Measurements from ENCODE around the gene NECTIN1.

Gene NECTIN1

DNA sequence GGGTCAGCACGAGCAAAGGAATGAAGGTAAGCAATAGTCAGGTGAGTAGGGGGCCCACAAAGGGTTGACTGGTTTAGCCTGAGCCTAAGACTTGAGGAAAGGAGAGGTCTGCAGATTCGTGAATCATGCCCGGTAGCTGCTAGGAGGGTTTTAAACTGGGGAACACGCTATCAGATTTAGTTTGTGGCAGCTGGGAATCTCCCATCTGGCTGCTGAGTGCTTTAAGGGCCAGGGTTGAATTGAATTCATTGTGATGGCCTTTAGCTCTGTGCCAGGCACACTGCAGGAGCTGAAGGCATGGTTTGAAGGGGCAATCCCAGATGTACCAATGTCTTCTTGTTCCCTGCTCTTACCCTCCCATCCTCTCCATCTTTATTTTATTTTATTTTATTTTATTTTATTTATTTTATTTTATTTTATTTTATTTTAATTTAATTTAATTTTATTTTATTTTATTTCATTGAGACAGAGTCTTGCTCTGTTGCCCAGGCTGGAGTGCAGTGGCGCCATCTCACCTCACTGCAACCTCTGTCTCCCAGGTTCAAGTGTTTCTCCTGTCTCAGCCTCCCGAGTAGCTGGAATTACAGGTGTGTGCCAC lies 1.9 kb upstream of the NECTIN1 start:
- no peak overlapping the region for H3K4me3 ChIP-seq (ENCODE audit: low read depth, low read length)
- TF ChIP-seq, protein P1, sequence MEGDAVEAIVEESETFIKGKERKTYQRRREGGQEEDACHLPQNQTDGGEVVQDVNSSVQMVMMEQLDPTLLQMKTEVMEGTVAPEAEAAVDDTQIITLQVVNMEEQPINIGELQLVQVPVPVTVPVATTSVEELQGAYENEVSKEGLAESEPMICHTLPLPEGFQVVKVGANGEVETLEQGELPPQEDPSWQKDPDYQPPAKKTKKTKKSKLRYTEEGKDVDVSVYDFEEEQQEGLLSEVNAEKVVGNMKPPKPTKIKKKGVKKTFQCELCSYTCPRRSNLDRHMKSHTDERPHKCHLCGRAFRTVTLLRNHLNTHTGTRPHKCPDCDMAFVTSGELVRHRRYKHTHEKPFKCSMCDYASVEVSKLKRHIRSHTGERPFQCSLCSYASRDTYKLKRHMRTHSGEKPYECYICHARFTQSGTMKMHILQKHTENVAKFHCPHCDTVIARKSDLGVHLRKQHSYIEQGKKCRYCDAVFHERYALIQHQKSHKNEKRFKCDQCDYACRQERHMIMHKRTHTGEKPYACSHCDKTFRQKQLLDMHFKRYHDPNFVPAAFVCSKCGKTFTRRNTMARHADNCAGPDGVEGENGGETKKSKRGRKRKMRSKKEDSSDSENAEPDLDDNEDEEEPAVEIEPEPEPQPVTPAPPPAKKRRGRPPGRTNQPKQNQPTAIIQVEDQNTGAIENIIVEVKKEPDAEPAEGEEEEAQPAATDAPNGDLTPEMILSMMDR (IDR thresholded peaks at IDR 0.05; ENCODE audit: low read depth, low read length) = no peak

DNA sequence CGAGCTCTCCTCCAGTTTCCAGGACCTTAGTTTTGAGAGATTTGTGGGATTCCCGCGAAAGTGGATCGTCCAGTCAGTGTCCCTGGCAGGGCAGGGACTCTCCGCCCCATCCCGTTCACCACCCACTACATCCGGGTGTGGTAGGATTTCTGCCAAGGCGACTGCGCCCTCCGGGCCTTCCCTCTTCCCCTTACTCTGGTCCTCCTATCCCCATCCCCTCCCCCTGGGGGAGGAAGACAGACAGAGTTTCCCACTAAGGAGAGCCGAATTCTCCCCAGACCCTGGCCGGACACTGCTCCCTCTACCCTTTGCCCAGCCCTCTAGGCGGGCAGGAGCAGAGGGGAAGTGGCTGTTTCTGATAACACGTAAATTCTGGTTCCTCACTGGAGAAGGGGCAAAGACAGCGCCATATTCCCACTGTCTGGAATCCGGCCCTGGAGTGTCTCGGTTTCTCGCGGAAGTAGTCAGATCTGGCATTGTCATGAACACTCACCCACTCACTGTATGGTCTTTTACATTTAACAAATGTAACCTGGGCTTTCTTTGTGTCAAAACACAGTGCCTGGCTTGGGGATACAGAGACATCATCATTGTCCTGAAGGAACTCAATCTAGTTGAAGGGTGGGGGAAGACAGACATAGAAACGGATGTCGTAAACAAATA lies 1.1 kb upstream of the NECTIN1 start:
- H3K4me3 ChIP-seq (ENCODE audit: low read depth, low read length) = peak overlapping the region; percentile 63
- TF ChIP-seq, protein P1 (IDR thresholded peaks at IDR 0.05; ENCODE audit: low read depth, low read length) = no peak

GRCh38 chr11:119729581-119729927 lies 554 bp upstream of the NECTIN1 start:
- TF ChIP-seq, protein P1 (IDR thresholded peaks at IDR 0.05; ENCODE audit: low read depth, low read length) = no peak
- peak overlapping the region; percentile 63 for H3K4me3 ChIP-seq (ENCODE audit: low read depth, low read length)

GRCh38 chr11:119728211-119728626 lies 781 bp downstream of the NECTIN1 start:
- TF ChIP-seq, protein P1 (IDR thresholded peaks at IDR 0.05; ENCODE audit: low read depth, low read length) = no peak
- peak overlapping the region; percentile 63 for H3K4me3 ChIP-seq (ENCODE audit: low read depth, low read length)

DNA sequence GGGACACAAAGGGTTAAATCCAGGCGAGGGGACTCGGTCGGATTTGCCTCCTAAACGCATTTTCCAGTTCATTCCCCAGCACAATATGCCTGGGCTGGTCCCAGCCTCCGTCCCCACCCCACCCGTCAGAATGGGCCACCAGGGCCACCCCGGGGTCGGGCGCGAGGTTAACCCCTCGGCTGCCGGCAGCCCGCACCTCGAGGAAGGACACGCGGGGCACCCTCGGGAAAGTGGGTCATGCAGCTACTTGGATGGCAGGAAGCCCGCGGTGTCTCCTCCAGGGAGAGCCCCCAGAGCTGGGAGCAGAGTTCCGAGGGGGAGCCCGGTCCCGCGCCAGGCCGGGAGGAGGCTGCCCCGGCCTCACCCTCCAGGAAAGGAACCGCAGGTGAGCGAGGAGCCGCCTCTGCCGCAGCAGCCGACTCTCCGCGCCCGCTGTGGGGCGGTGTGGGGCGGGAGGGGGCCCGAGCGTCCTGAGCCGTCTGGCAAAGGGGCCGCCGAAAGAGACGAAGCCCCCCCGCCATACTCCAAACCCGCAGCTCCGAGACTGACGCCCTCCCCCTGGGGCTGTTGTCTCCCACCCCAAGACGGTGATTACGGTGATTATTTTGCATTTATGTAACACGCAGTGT lies 1.4 kb downstream of the NECTIN1 start:
- H3K4me3 ChIP-seq (ENCODE audit: low read depth, low read length) = peak overlapping the region; percentile 63
- TF ChIP-seq, protein P1 (IDR thresholded peaks at IDR 0.05; ENCODE audit: low read depth, low read length) = no peak

- peak overlapping the region; percentile 63 for H3K4me3 ChIP-seq (ENCODE audit: low read depth, low read length)
- TF ChIP-seq, protein P1 (IDR thresholded peaks at IDR 0.05; ENCODE audit: low read depth, low read length) = no peak
Measured at GRCh38 chr11:119726585-119727522, 2.1 kb downstream of the NECTIN1 start.
